ENCODE results near the gene PLXNA4.

DNA sequence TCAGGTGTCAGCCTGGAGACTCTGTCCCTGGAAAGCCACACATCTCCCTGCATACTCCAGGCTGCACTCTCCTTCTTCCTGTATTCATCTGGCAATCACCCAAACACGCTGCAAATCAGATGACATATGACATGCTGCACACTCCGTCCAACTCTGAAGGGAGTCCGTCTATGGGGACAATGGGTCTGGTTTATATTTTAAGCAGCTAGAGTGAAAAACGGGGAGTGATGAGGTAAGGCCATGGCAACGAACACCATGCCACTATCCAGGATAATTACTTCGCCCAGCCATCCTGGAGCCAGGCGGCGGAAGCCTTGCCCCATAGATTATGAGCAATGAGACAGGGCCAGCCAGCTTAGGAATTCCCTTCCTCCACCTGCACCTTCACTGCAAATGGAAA is 140.1 kb downstream of the PLXNA4 start:
- TF ChIP-seq, protein P1, sequence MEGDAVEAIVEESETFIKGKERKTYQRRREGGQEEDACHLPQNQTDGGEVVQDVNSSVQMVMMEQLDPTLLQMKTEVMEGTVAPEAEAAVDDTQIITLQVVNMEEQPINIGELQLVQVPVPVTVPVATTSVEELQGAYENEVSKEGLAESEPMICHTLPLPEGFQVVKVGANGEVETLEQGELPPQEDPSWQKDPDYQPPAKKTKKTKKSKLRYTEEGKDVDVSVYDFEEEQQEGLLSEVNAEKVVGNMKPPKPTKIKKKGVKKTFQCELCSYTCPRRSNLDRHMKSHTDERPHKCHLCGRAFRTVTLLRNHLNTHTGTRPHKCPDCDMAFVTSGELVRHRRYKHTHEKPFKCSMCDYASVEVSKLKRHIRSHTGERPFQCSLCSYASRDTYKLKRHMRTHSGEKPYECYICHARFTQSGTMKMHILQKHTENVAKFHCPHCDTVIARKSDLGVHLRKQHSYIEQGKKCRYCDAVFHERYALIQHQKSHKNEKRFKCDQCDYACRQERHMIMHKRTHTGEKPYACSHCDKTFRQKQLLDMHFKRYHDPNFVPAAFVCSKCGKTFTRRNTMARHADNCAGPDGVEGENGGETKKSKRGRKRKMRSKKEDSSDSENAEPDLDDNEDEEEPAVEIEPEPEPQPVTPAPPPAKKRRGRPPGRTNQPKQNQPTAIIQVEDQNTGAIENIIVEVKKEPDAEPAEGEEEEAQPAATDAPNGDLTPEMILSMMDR (IDR thresholded peaks at IDR 0.05; ENCODE audit: low read depth, low read length, poor library complexity, severe bottlenecking): no peak
- no peak for TF ChIP-seq EZH2phosphoT487 (IDR thresholded peaks at IDR 0.05; ENCODE audit: borderline replicate concordance, low read length)

Measured in DOHH2 (cell line).